Measurements from ENCODE around the gene ITGA5. TPM values are rescaled to one million over a fixed set of nuclear protein-coding genes. Genes with fewer than 3 reads are reported as not detected.

The ITGA5 gene
- total and polyA plus RNA-seq, 2 of the 13 experiments (the other 11 are each of a cell fraction or from before 2014, with no cell fraction given) = 0.20 to 0.40 TPM

DNA sequence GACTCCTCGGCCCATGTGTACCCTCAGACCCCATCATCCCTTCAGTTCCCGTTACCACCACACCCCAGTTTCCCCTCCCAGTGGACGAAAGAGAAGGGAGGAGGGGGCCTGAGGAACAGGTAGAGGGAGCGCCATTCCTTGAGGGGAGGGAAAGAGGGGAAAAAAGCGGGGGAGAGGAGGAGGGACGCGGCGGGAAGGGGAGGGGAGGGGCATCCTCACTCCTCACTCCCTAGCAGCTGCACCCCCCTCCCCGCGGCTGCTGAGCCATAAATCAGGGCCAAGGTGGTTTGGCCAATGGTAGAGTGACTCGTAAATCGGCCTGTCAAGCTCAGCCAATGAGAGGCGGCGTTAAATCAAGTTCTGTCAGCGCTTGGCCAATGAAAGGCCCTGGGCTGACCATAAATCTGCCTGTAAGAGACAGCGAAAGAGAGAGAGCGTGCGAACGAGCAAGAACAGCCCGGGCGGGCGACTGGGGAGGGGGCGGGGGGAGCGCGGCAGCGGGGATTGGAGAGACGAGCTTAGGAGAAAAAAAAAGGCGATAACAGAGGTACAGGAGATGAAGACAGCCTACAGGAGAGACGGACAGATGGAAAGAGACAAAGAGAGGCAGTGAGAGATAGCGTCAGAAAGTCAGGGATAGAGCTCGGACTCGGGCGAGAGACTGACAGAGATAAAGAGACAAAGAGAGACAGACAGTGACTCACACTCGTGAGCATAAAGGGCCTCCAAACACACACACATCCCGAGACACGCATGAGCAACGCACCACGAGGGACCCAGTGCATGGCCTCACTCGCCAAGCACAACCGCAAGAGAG lies 59.9 kb downstream of the ITGA5 start (continued):
- TF ChIP-seq SMARCC2 (IDR thresholded peaks at IDR 0.05) (no peak), ZNF335 (CRISPR knock-in tag; IDR thresholded peaks at IDR 0.05) (peak; percentile 98), ZFY (CRISPR knock-in tag; IDR thresholded peaks at IDR 0.05) (0 out of 2 replicates have a peak, but pooled peaks have one; percentile 36), SP1 (IDR thresholded peaks at IDR 0.05) (no peak), SP1 (CRISPR knock-in tag; IDR thresholded peaks at IDR 0.05) (peak; percentile 73), ZBTB3 (CRISPR knock-in tag; IDR thresholded peaks at IDR 0.05; ENCODE audit: borderline replicate concordance, low read depth) (no peak), TBP (CRISPR knock-in tag; IDR thresholded peaks at IDR 0.05) (no peak), PHF20 (CRISPR knock-in tag; IDR thresholded peaks at IDR 0.05) (peak; percentile 64), ZNF263 (CRISPR knock-in tag; IDR thresholded peaks at IDR 0.05) (0 out of 2 replicates have a peak, but pooled peaks have one; percentile 12), THAP11 (CRISPR knock-in tag; IDR thresholded peaks at IDR 0.05) (peak; percentile 78), SP5 (CRISPR knock-in tag; IDR thresholded peaks at IDR 0.05; ENCODE audit: borderline replicate concordance, low read depth) (no peak), MAZ (IDR thresholded peaks at IDR 0.05; ENCODE audit: borderline replicate concordance, low read depth, low read length) (peak; percentile 96), MAZ (CRISPR knock-in tag; IDR thresholded peaks at IDR 0.05; ENCODE audit: low read depth) (peak; percentile 56; the same call in 1 of the 2 replicates), ZC3H13 (CRISPR knock-in tag; IDR thresholded peaks at IDR 0.05) (no peak), ZNF232 (CRISPR knock-in tag; IDR thresholded peaks at IDR 0.05; ENCODE audit: borderline replicate concordance) (no peak), ZNF350 (CRISPR knock-in tag; IDR thresholded peaks at IDR 0.05; ENCODE audit: borderline replicate concordance, low read depth) (no peak), HES4 (CRISPR knock-in tag; IDR thresholded peaks at IDR 0.05; ENCODE audit: borderline replicate concordance) (no peak), EP300 (IDR thresholded peaks at IDR 0.05; ENCODE audit: low read depth in 2 of 2, low read length in 2 of 2) (peak in 1 of 2 experiments; percentile 41; a peak in 1 of 4 replicates), EP300 (CRISPR knock-in tag; IDR thresholded peaks at IDR 0.05; ENCODE audit: borderline replicate concordance) (no peak), TBX3 (IDR thresholded peaks at IDR 0.05; ENCODE audit: borderline replicate concordance) (peak; percentile 58; the same call in 1 of the 2 replicates), KDM4B (CRISPR knock-in tag; IDR thresholded peaks at IDR 0.05) (peak; percentile 35; the same call in 1 of the 2 replicates), KLF6 (CRISPR knock-in tag; IDR thresholded peaks at IDR 0.05) (peak; percentile 83)
- TF ChIP-seq, protein P1, sequence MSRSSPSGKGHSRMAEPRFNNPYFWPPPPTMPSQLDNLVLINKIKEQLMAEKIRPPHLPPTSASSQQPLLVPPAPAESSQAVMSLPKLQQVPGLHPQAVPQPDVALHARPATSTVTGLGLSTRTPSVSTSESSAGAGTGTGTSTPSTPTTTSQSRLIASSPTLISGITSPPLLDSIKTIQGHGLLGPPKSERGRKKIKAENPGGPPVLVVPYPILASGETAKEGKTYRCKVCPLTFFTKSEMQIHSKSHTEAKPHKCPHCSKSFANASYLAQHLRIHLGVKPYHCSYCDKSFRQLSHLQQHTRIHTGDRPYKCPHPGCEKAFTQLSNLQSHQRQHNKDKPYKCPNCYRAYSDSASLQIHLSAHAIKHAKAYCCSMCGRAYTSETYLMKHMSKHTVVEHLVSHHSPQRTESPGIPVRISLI (CRISPR knock-in tag; IDR thresholded peaks at IDR 0.05; ENCODE audit: borderline replicate concordance) = peak; percentile 77
- TF ChIP-seq, protein P2, sequence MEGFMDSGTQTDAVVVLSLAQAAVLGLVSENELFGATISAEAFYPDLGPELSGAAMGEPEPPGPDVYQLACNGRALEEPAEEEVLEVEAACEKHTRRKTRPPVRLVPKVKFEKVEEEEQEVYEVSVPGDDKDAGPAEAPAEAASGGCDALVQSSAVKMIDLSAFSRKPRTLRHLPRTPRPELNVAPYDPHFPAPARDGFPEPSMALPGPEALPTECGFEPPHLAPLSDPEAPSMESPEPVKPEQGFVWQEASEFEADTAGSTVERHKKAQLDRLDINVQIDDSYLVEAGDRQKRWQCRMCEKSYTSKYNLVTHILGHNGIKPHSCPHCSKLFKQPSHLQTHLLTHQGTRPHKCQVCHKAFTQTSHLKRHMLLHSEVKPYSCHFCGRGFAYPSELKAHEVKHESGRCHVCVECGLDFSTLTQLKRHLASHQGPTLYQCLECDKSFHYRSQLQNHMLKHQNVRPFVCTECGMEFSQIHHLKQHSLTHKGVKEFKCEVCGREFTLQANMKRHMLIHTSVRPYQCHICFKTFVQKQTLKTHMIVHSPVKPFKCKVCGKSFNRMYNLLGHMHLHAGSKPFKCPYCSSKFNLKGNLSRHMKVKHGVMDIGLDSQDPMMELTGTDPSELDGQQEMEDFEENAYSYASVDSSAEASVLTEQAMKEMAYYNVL (CRISPR knock-in tag; IDR thresholded peaks at IDR 0.05; ENCODE audit: borderline replicate concordance) = peak; percentile 62; the same call in 1 of the 2 replicates
- TF ChIP-seq, protein P3, sequence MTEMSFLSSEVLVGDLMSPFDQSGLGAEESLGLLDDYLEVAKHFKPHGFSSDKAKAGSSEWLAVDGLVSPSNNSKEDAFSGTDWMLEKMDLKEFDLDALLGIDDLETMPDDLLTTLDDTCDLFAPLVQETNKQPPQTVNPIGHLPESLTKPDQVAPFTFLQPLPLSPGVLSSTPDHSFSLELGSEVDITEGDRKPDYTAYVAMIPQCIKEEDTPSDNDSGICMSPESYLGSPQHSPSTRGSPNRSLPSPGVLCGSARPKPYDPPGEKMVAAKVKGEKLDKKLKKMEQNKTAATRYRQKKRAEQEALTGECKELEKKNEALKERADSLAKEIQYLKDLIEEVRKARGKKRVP (CRISPR knock-in tag; IDR thresholded peaks at IDR 0.05) = no peak
- TF ChIP-seq, protein P4, sequence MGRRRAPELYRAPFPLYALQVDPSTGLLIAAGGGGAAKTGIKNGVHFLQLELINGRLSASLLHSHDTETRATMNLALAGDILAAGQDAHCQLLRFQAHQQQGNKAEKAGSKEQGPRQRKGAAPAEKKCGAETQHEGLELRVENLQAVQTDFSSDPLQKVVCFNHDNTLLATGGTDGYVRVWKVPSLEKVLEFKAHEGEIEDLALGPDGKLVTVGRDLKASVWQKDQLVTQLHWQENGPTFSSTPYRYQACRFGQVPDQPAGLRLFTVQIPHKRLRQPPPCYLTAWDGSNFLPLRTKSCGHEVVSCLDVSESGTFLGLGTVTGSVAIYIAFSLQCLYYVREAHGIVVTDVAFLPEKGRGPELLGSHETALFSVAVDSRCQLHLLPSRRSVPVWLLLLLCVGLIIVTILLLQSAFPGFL (CRISPR knock-in tag; IDR thresholded peaks at IDR 0.05) = no peak
